Measurements from ENCODE around the gene MRE11. TPM values are rescaled to one million over a fixed set of nuclear protein-coding genes. Genes with fewer than 3 reads are reported as not detected.

MRE11 gene
- total and polyA plus RNA-seq, 2 donors (not counting 1 experiment from before 2014, with no cell fraction given) = 5.7 to 53.5 TPM

DNA sequence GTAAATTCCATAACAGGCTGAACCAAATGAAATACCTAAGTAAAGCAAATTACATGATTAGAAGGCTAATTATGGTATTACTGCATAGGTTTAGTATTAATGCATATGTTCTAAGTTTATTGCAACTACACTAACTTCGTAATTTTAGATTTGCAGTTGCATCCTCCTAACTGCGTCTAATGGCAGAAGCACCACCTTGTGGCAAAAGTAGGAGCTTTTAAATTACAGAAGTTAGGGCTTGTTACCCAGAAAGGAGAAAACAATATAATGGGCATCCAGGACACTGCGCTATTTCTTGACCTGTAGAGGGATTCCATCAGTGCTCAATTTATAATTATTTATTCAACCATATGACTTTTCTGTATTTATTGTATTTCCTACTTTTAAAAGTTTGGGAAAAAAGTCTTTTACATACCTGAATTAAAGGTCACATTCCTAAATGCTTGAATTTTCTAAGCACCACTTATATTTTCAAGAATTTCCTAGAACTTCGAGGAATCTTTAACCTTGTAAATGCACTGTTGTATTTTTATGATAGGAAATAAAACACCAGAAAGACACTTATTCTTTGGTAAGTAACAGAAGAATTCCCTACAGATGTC, 76.2 kb downstream of the MRE11 start:
- Histone ChIP-seq H3K27ac (ENCODE audit: low read length in 2 of 2) (no peak overlapping the region), H3K79me2 (ENCODE audit: control insufficient read depth, insufficient read depth, low read length) (no peaks in the 10 kb centered on the region), H2AFZ (ENCODE audit: insufficient read depth, low read depth, low read length, poor library complexity, severe bottlenecking) (no peak overlapping the region), H3K4me2 (replicated peaks; ENCODE audit: low read depth, low read length, poor library complexity, severe bottlenecking) (no peak overlapping the region), H3K27me3 (replicated peaks in 1 of 4; ENCODE audit: control extremely low read depth in 1 of 4, control insufficient read depth in 3 of 4, insufficient read depth in 4 of 4, low read length in 3 of 4) (no peaks in the 10 kb centered on the region), H3K9me3 (ENCODE audit: control extremely low read depth in 1 of 3, control insufficient read depth in 2 of 3, insufficient read depth in 1 of 3, low read length in 2 of 3) (no peaks in the 10 kb centered on the region), H3K4me1 (ENCODE audit: control insufficient read depth in 2 of 2, insufficient read depth in 2 of 2, low read length in 2 of 2) (no peaks in the 10 kb centered on the region), H4K20me1 (ENCODE audit: control insufficient read depth, insufficient read depth, low read length, poor library complexity, severe bottlenecking) (no peaks in the 10 kb centered on the region), H3K36me3 (replicated peaks in 1 of 2; ENCODE audit: control extremely low read depth in 1 of 2, control insufficient read depth in 1 of 2, extremely low read depth in 1 of 2, insufficient read depth in 2 of 2, low read length in 1 of 2) (peaks cover 3 to 8% of the 10 kb centered on the region in 2 experiments), H3K9ac (ENCODE audit: low read length) (no peak overlapping the region), H3K4me3 (ENCODE audit: control extremely low read depth in 1 of 5, extremely low read depth in 1 of 5, insufficient read depth in 1 of 5, low read depth in 2 of 5, low read length in 4 of 5) (no peak overlapping the region)
- H3K4me1 Mint-ChIP-seq = no peaks in the 10 kb centered on the region
- TF ChIP-seq, protein P1, sequence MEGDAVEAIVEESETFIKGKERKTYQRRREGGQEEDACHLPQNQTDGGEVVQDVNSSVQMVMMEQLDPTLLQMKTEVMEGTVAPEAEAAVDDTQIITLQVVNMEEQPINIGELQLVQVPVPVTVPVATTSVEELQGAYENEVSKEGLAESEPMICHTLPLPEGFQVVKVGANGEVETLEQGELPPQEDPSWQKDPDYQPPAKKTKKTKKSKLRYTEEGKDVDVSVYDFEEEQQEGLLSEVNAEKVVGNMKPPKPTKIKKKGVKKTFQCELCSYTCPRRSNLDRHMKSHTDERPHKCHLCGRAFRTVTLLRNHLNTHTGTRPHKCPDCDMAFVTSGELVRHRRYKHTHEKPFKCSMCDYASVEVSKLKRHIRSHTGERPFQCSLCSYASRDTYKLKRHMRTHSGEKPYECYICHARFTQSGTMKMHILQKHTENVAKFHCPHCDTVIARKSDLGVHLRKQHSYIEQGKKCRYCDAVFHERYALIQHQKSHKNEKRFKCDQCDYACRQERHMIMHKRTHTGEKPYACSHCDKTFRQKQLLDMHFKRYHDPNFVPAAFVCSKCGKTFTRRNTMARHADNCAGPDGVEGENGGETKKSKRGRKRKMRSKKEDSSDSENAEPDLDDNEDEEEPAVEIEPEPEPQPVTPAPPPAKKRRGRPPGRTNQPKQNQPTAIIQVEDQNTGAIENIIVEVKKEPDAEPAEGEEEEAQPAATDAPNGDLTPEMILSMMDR (IDR thresholded peaks at IDR 0.05) = no peak
- TF ChIP-seq EZH2 (IDR thresholded peaks at IDR 0.05; ENCODE audit: borderline replicate concordance, insufficient read depth, low read depth, low read length, poor library complexity, severe bottlenecking) = no peak
- intact Hi-C loops (cut with micrococcal nuclease) = loop anchor here (5.0 kb wide), 1 partner anchor 520 kb away; no protein-coding TSS in a partner anchor
- ATAC-seq (ENCODE audit: low read depth) (no peak), DNase-seq (no peak)
- H3K9me3 Mint-ChIP-seq (ENCODE audit: insufficient read depth) = no peaks in the 10 kb centered on the region
- ChIA-PET POLR2A (no interaction called here), CTCF (interaction anchor here (1.2 kb wide), 1 partner anchor 522 kb away, joined by 4 read pairs; no protein-coding TSS in a partner anchor)
- no peak overlapping the region for H3K4me3 Mint-ChIP-seq
- no peak overlapping the region for H3K27ac Mint-ChIP-seq
- whole genome bisulfite sequencing (ENCODE audit: insufficient coverage) = no CpG with 5 or more reads among the region's 4 CpGs
- H3K27me3 Mint-ChIP-seq = no peaks in the 10 kb centered on the region

DNA sequence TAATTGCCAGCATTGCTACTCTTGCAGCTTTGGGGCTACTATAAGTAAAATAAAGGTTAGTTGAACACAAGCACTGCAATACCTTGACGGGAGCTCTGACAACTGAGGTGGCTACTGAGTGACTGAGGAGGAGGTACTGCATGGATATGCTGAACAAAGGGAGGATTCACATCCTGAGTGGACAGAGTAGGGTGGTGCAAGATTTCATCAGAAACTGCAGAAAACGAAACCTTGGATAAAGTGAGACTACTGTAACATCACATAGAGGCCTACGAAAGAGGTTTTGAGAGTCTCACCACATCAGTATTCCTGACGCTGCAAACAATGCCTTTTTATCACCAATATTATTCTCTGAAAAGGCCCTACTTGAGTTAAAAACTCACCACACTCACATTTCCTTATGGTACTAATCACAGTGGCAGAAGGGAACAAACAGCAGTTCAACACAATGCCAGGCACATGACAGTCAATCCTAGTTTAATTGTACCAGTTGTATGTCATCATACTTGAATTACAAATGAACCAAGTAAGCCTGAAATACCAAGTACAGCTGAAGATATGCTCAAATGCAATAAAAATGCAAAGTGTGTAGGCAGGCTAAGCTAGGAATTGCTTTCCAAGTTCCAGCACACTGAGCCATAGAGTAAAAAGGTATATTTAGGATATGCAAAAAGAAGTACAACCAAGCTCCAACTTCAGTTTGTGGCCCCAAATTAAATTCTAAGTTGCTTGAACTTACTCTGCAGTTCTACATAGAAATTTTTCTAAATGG, 88.4 kb downstream of the MRE11 start:
- ATAC-seq (ENCODE audit: low read depth) (no peak), DNase-seq (no peak)
- H3K4me1 ChIP-seq (ENCODE audit: control insufficient read depth in 2 of 2, insufficient read depth in 2 of 2, low read length in 2 of 2) = peaks cover 3 to 10% of the 10 kb centered on the region in 2 donors
- H3K9ac ChIP-seq (ENCODE audit: low read length) = no peak overlapping the region
- TF ChIP-seq, protein P1 (IDR thresholded peaks at IDR 0.05) = no peak
- no peak for TF ChIP-seq EZH2 (IDR thresholded peaks at IDR 0.05; ENCODE audit: borderline replicate concordance, insufficient read depth, low read depth, low read length, poor library complexity, severe bottlenecking)
- ChIA-PET POLR2A (no interaction called here), CTCF (no interaction called here)
- no peak overlapping the region for H3K4me3 Mint-ChIP-seq
- H3K9me3 ChIP-seq (ENCODE audit: control extremely low read depth in 1 of 3, control insufficient read depth in 2 of 3, insufficient read depth in 1 of 3, low read length in 2 of 3) = peaks cover 0 to 4% (median 0%) of the 10 kb centered on the region in 3 donors
- whole genome bisulfite sequencing (ENCODE audit: insufficient coverage) = 93% methylated on average over 4 of the region's 4 CpGs
- peaks cover 24% of the 10 kb centered on the region for H3K27me3 Mint-ChIP-seq
- no peak overlapping the region for H3K27ac Mint-ChIP-seq
- H3K27me3 ChIP-seq (replicated peaks in 1 of 4; ENCODE audit: control extremely low read depth in 1 of 4, control insufficient read depth in 3 of 4, insufficient read depth in 4 of 4, low read length in 3 of 4) = peaks cover 0 to 13% (median 3%) of the 10 kb centered on the region in 4 experiments
- peaks cover 9% of the 10 kb centered on the region for H3K4me1 Mint-ChIP-seq
- no peak overlapping the region for H3K4me3 ChIP-seq (ENCODE audit: control extremely low read depth in 1 of 5, extremely low read depth in 1 of 5, insufficient read depth in 1 of 5, low read depth in 2 of 5, low read length in 4 of 5)
- no peak overlapping the region for H2AFZ ChIP-seq (ENCODE audit: insufficient read depth, low read depth, low read length, poor library complexity, severe bottlenecking)
- no peak overlapping the region for H3K4me2 ChIP-seq (replicated peaks; ENCODE audit: low read depth, low read length, poor library complexity, severe bottlenecking)
- intact Hi-C loops (cut with micrococcal nuclease) = no loop called here
- no peaks in the 10 kb centered on the region for H4K20me1 ChIP-seq (ENCODE audit: control insufficient read depth, insufficient read depth, low read length, poor library complexity, severe bottlenecking)
- no peak overlapping the region for H3K27ac ChIP-seq (ENCODE audit: low read length in 2 of 2)
- no peaks in the 10 kb centered on the region for H3K36me3 ChIP-seq (replicated peaks in 1 of 2; ENCODE audit: control extremely low read depth in 1 of 2, control insufficient read depth in 1 of 2, extremely low read depth in 1 of 2, insufficient read depth in 2 of 2, low read length in 1 of 2)
- no peaks in the 10 kb centered on the region for H3K79me2 ChIP-seq (ENCODE audit: control insufficient read depth, insufficient read depth, low read length)
- peaks cover 10% of the 10 kb centered on the region for H3K9me3 Mint-ChIP-seq (ENCODE audit: insufficient read depth)

Data from B cell (primary cell).